Measurements from ENCODE around the gene NDUFAF8.

NDUFAF8 gene

DNA sequence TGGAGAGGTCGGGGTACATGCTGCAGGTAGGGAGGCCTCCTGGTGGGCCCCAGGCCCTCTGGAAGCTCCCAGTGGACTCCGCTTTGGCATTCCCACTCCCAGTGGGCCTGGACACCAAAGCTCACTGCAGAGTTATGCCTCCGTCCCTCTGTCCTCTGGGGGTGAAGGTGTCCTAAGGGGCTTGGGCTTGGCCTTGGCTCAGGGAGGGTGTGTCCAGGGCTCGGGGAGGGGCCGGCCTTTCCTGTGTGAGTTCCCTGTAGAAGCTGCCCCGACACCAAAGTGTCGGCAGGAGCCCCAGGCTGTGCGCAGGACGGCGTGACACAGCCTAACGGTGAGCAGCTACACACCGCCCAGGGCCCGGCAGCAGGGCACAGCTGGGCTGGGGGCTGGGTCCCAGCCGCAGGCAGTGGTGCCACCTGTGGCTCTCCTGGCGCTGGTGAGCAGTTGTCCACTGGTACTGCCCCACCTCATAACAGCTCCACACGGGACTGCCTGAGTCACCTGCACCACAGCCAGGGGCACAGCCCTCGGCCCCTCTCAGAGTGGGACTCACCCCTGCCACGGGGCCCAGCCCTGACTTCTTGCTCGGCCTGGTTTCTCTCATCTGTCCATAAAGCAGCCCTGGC lies 6.4 kb upstream of the NDUFAF8 start:
- H3K27ac ChIP-seq = no peak overlapping the region
- TF ChIP-seq, protein P1, sequence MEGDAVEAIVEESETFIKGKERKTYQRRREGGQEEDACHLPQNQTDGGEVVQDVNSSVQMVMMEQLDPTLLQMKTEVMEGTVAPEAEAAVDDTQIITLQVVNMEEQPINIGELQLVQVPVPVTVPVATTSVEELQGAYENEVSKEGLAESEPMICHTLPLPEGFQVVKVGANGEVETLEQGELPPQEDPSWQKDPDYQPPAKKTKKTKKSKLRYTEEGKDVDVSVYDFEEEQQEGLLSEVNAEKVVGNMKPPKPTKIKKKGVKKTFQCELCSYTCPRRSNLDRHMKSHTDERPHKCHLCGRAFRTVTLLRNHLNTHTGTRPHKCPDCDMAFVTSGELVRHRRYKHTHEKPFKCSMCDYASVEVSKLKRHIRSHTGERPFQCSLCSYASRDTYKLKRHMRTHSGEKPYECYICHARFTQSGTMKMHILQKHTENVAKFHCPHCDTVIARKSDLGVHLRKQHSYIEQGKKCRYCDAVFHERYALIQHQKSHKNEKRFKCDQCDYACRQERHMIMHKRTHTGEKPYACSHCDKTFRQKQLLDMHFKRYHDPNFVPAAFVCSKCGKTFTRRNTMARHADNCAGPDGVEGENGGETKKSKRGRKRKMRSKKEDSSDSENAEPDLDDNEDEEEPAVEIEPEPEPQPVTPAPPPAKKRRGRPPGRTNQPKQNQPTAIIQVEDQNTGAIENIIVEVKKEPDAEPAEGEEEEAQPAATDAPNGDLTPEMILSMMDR (conservative IDR thresholded peaks at IDR 0.05) = no peak
- no peak for TF ChIP-seq ZFX (IDR thresholded peaks at IDR 0.05)

DNA sequence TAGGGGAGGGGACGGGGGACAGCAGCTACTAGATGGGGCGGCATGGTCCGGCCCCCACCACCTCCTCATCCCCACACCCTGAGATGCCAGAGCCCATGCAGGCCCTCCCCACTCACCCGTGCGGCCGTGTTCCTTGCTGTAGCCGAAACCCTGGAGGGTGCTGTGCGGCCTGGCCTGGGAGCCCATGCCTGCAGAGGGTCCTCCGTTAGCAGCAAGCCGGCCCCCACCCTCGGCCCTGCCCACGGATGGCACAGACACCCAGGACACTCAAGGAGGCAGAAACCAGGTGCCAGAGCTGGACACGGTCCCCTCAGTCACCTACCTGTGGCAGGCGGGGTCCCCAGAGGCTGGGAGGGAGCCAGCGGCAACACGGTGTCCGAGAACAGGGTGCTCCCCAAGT lies 5.8 kb upstream of the NDUFAF8 start:
- no peak overlapping the region for H3K27ac ChIP-seq
- TF ChIP-seq, protein P1 (conservative IDR thresholded peaks at IDR 0.05) = no peak
- no peak for TF ChIP-seq ZFX (IDR thresholded peaks at IDR 0.05)

DNA sequence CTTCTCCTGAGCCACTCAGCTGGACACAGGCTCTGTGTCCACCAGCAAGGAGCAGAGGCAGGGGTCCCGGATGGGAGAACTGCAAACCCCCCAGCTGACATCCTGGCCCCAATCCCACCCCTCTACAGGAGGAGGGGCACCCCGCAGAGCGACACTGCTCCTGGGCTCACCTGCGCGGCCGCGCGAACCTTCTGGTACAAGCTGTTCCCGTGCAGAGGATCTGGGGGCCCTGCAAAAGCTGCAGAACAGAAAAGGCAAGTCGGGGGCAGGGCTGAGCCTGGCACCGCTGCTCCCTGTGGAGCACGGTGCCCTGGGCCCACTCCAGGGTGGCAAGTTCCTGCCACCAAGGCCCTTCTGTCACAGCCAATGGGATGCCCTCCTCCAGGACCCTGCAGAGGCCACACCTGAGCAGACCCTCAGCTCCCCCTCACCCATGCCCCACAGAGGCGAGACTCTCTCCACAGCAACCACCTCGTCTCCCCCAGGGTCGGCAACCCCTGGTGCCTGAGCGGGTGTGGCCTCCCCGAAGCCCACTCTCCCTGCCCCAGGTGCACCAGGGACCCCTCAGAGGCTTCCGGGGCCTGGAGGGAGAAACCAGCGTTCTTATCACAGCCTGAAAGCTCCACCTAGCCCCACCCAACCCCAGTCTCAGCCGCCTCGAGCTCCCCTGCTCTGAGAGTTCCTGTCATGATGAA lies 5.2 kb upstream of the NDUFAF8 start:
- TF ChIP-seq, protein P1 (conservative IDR thresholded peaks at IDR 0.05) = no peak
- no peak for TF ChIP-seq ZFX (IDR thresholded peaks at IDR 0.05)
- H3K27ac ChIP-seq = no peak overlapping the region

DNA sequence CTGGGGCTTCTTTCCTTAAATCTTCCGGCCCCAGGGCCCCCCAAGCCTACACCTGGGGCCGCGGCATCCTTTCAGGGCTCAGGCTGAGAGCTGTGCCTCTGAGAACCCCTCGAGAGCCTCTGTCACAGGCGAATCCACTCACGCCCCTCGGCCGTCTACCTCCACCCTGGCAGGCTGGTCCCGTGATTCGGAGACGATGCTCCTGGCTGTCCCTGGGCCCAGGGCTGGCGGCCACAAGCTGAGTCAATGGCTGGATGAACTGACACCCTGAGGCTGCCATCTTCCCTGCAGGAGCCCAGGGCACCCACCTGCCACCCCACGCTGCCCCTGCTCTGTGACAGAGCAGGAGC lies 4.6 kb upstream of the NDUFAF8 start:
- TF ChIP-seq, protein P1 (conservative IDR thresholded peaks at IDR 0.05) = no peak
- no peak for TF ChIP-seq ZFX (IDR thresholded peaks at IDR 0.05)

DNA sequence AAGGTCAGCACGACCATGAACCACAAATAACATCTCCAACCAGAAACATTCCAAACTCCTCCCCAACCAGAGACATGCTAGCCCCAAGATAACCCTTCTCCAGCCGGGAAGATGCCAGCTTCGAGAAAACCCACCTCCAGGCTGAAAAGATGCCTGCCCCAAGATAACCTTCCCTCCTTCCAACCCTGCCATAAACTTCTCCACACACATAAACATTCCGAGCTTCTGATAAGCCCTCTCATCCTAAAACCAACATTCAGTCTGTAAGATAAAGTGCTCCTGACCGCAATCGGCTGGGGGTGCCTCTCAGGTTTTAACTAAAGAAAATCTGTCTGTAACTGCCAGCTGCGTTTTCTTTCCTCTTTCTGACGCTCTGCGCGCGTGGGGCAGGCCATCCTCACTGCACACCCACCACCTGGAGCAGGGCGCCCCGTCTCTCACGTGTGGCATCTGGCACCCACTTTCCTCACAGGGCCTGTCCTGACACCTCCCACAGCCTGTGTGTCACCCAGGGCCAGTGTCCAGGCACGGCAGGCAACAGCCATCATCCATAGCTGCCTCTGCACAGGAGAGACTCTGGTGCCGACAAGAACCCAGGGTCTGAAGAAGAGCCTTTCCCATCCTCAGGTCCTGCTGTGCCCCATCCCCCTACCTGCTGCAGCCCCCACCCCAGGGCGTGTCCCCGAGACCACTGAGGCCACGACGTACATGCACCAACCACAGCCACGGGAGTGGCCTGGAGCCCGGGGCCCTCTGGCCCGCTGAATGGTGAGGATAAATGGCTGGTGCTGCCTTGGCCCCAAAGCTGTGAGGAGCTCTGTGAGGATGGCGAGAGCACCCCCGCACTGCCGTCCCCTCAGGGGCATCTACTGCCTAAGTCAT lies 3.9 kb upstream of the NDUFAF8 start:
- TF ChIP-seq, protein P1 (conservative IDR thresholded peaks at IDR 0.05) = no peak
- no peak for TF ChIP-seq ZFX (IDR thresholded peaks at IDR 0.05)
- H3K27ac ChIP-seq = no peak overlapping the region

More for the DNA sequence above, 4.6 kb upstream of the NDUFAF8 start:
- H3K27ac ChIP-seq = no peak overlapping the region

DNA sequence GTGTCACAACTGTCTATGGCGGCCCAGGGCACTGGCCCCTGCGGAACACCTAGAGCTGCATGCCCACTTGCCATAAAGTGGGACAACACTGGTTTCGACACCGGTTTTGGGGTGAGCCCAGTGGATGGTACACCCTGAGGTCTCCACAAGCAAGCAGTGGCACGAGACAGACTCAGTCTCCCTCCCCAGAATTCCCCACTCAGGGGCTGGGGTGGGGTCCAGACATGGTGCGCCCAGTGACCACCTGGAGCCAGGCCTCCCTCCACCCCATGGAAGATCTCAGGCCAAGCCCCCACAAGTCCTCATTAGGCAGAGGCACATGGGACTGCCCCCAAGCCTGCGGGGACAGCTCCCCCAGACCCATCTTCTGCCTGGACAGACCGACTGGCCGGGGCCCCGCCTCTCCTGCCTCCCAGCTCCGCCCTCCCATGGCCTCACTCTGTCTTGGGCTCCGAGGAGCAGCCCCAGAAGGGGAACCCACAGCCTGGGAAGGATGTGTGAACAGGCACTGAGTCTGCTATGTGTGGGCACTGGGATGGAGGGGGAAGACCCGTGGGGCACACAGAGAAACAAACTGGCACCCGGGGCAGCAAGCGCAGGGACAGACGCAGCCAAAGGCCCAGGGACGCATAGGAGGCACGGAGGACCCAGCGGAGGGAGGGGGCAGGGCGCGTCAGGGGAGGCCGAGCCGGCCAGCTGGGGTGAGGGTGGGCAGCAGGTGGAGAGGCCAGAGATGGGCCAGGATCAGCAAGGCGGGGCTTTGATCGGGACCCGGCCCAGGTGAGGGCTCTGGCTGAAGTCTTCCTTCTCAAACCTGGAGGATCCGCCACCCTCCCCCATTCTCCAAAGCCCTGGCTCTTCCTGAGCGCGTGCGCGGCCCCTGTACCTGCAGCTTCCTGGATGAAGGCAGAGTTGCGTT lies 3.0 kb upstream of the NDUFAF8 start:
- TF ChIP-seq ZFX (IDR thresholded peaks at IDR 0.05) = no peak
- TF ChIP-seq, protein P1 (conservative IDR thresholded peaks at IDR 0.05) = no peak
- no peak overlapping the region for H3K27ac ChIP-seq
